Kidney epithelial cell (primary cell): ENCODE data around the gene POLA1. TPM values are rescaled to one million over a fixed set of nuclear protein-coding genes. Genes with fewer than 3 reads are reported as not detected.

Source experiments
- DNase-seq: peaks from one replicate; pipeline ENCODE4 v3.0.0-alpha.2; 2010; ENCODE audit warnings: low read depth
- H3K27me3 ChIP-seq: 2 replicates; pipeline ENCODE4 v1.6.0; 2011; ENCODE audit warnings: low read length; ENCODE audit not compliant: control insufficient read depth, insufficient read depth
- H3K36me3 ChIP-seq: 2 replicates; pipeline ENCODE4 v1.5.1; 2011; ENCODE audit warnings: low read length; ENCODE audit not compliant: control insufficient read depth, insufficient read depth
- H3K4me3 ChIP-seq: 2 replicates; pipeline ENCODE4 v1.5.1; 2011; ENCODE audit warnings: low read depth, mild to moderate bottlenecking, control low read depth, low read length
- total RNA-seq: library from RNA; depleted of rRNA; stranded (reverse); fragments of >200 nt; gene quantifications from 2 replicates; pipeline ENCODE4 v1.2.3, GENCODE V29; 2015
- TF ChIP-seq, protein P1 (sequence below): IDR thresholded peaks from 2 replicates; pipeline ENCODE4 v1.5.1; 2011; ENCODE audit warnings: mild to moderate bottlenecking, moderate library complexity, low read length, control low read depth, inconsistent platforms; ENCODE audit not compliant: insufficient read depth, poor library complexity, severe bottlenecking

POLA1 gene
- total RNA-seq, 1 donor from 2014 or later, result 6.2 TPM

GRCh38 chrX:25014366-25014838 lies 320.7 kb downstream of the POLA1 start:
- DNase-seq, result no peak
- H3K36me3 ChIP-seq, result no peaks in the 10 kb centered on the region
- TF ChIP-seq, protein P1, sequence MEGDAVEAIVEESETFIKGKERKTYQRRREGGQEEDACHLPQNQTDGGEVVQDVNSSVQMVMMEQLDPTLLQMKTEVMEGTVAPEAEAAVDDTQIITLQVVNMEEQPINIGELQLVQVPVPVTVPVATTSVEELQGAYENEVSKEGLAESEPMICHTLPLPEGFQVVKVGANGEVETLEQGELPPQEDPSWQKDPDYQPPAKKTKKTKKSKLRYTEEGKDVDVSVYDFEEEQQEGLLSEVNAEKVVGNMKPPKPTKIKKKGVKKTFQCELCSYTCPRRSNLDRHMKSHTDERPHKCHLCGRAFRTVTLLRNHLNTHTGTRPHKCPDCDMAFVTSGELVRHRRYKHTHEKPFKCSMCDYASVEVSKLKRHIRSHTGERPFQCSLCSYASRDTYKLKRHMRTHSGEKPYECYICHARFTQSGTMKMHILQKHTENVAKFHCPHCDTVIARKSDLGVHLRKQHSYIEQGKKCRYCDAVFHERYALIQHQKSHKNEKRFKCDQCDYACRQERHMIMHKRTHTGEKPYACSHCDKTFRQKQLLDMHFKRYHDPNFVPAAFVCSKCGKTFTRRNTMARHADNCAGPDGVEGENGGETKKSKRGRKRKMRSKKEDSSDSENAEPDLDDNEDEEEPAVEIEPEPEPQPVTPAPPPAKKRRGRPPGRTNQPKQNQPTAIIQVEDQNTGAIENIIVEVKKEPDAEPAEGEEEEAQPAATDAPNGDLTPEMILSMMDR, result no peak
- H3K4me3 ChIP-seq, result no peak overlapping the region
- peaks cover 80% of the 10 kb centered on the region for H3K27me3 ChIP-seq

DNA sequence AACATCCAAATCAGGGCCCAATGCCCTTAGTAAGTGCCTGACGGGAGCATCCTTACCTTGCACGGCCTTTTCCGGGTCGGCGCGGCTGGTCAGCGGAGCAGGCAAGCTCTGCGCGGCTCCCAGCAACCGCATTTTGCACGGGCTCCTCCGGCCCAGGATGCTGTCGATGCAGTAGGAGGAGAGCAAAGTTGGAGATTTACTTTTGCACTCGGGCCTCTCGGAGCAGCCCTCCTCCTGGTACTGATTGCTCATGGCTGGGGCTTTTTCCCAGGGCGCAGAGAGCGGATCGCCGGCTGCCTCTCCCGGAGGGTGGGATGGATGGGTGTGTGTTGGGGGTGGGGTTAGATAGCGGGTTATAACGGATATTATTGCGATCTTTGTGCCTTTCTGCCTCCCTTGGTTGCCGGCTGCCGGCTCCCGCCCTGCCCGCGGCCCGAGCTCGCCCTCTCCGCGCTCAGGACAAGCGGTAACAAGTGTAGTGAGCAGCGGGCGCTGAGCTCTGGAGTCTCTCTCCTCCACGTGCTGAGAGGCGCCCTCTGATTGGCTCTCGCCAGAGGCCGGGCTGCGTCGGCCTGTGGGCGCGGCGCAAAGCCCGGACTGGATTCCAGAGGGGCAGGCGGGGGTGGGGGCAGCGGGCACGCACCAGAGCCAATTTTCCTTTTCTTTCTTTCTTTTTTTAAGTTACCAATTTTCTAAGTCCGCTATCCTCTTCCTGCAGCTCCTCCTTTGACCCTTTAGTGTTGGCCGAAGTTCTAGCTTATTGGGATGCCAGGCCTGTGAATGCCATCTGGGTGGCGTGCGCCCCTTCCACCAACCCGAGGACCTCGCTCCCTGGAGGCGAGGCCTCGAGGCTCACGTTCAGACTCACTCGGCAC lies 322.0 kb downstream of the POLA1 start, which contains the start of gene ARX:
Gene ARX (minus strand): TSS at position 480 of the 875 bp plus-strand sequence. CDS start 228 bp downstream, at position 252.
- peaks cover 80% of the 10 kb centered on the region for H3K27me3 ChIP-seq
- H3K36me3 ChIP-seq, result no peaks in the 10 kb centered on the region
- no peak within 1 kb of the TSS for H3K4me3 ChIP-seq
- TF ChIP-seq, protein P1, result no peak
- DNase-seq, result no peak

DNA sequence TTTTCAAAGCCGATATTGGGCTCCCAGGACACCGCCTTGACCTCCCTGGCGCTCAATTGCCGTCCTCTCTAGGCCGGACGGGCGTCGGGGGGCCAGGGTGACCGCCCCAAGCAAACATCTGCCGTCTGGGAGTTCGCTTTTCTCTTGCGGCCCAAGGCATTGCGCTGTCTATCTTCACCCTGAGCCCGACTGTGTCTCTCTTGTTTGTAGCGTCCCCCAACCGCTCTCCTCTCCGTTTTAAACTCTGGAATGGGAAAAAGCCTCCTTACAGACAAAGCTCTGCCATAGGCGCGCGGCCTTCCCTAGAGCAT lies 322.6 kb downstream of the POLA1 start:
- peaks cover 80% of the 10 kb centered on the region for H3K27me3 ChIP-seq
- H3K36me3 ChIP-seq, result no peaks in the 10 kb centered on the region
- no peak for DNase-seq
- TF ChIP-seq, protein P1, result no peak
- no peak overlapping the region for H3K4me3 ChIP-seq

DNA sequence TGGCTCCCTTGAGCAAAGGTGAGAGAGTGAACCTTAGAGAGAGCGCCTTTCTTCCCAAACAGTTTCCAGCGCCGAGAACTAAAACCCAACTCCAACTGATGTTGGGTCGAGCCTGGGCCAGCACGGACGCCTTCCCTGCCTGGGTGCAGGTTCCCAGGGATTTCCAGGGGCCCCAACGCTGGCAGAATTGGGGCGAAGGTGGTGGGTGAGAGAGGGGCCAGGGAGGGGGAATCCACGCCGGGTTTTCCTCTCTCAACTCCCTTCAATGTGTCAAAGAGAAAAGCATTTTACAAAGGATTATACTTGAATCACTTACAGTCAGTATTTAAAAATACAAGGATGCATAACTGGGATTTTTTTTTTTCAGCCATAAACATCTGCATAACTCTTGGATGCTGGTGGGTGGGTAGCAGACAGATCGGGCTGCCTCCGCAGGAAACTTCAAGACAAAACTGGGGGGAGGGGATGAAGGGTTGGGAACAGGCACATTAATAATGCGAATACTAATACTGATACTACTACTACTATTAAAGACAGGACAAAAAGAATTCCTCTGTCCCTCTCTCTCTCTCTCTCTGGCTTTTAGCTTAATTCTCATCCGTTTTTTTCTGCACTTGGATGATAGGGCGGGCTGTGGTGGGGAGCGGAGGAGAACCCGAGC lies 323.4 kb downstream of the POLA1 start:
- no peak for DNase-seq
- Histone ChIP-seq H3K4me3 (no peak overlapping the region), H3K27me3 (peaks cover 76% of the 10 kb centered on the region)

GRCh38 chrX:25017667-25018247 lies 324.0 kb downstream of the POLA1 start:
- H3K4me3 ChIP-seq, result no peak overlapping the region
- TF ChIP-seq, protein P1, result no peak
- H3K27me3 ChIP-seq, result peaks cover 74% of the 10 kb centered on the region
- no peaks in the 10 kb centered on the region for H3K36me3 ChIP-seq
- no peak for DNase-seq

More for the DNA sequence above, 323.4 kb downstream of the POLA1 start:
- TF ChIP-seq, protein P1, result no peak
- no peaks in the 10 kb centered on the region for H3K36me3 ChIP-seq
